Measurements from ENCODE around the gene MED19.

MED19 gene

GRCh38 chr11:57667117-57667735, 44.8 kb downstream of the MED19 start:
- peak; percentile 99 for DNase-seq (ENCODE audit: low read depth)
- TF ChIP-seq CTCF (IDR thresholded peaks at IDR 0.05; ENCODE audit: insufficient read depth, low read depth, low read length, missing control alignments), result no peak

GRCh38 chr11:57663975-57664374, 48.0 kb downstream of the MED19 start:
- no peak overlapping the region for H3K4me3 ChIP-seq (ENCODE audit: low read depth, low read length)
- DNase-seq (ENCODE audit: low read depth), result no peak
- no peak for TF ChIP-seq CTCF (IDR thresholded peaks at IDR 0.05; ENCODE audit: insufficient read depth, low read depth, low read length, missing control alignments)

More at GRCh38 chr11:57667117-57667735, 44.8 kb downstream of the MED19 start:
- H3K4me3 ChIP-seq (ENCODE audit: low read depth, low read length), result peak overlapping the region; percentile 62

GRCh38 chr11:57662893-57663292, 49.1 kb downstream of the MED19 start:
- H3K4me3 ChIP-seq (ENCODE audit: low read depth, low read length), result no peak overlapping the region
- no peak for DNase-seq (ENCODE audit: low read depth)
- peak; percentile 19 for TF ChIP-seq CTCF (IDR thresholded peaks at IDR 0.05; ENCODE audit: insufficient read depth, low read depth, low read length, missing control alignments)

- no peak for DNase-seq (ENCODE audit: low read depth)
- no peak overlapping the region for H3K4me3 ChIP-seq (ENCODE audit: low read depth, low read length)
- TF ChIP-seq CTCF (IDR thresholded peaks at IDR 0.05; ENCODE audit: insufficient read depth, low read depth, low read length, missing control alignments), result no peak
Observed at GRCh38 chr11:57659669-57660068, 52.3 kb downstream of the MED19 start.

- no peak for TF ChIP-seq CTCF (IDR thresholded peaks at IDR 0.05; ENCODE audit: insufficient read depth, low read depth, low read length, missing control alignments)
- no peak for DNase-seq (ENCODE audit: low read depth)
- H3K4me3 ChIP-seq (ENCODE audit: low read depth, low read length), result peak overlapping the region; percentile 92
Observed at GRCh38 chr11:57658023-57658361, 54.0 kb downstream of the MED19 start.

GRCh38 chr11:57657194-57658022, 54.6 kb downstream of the MED19 start, which contains the start of gene CLP1:
Gene CLP1 (plus strand): TSS chr11:57657762. CDS start chr11:57659477, 1,715 bp downstream.
- no peak for TF ChIP-seq CTCF (IDR thresholded peaks at IDR 0.05; ENCODE audit: insufficient read depth, low read depth, low read length, missing control alignments)
- peak within 1 kb of the TSS; percentile 92 for H3K4me3 ChIP-seq (ENCODE audit: low read depth, low read length)
- peak; percentile 98 for DNase-seq (ENCODE audit: low read depth)

Measured in GM12865 (cell line).